IMR-90 (cell line): ENCODE data around the gene GPC2. TPM values are rescaled to one million over a fixed set of nuclear protein-coding genes. Genes with fewer than 3 reads are reported as not detected.

Experiments used
- ATAC-seq: fragments of 200-7000 bp; cut with Tn5 transposase; 2 replicates; pipeline ENCODE4 v1.9.1; 2020; ENCODE audit warnings: low read depth, mild to moderate bottlenecking, moderate library complexity
- BruUV-seq: library from RNA; stranded (reverse); fragments of 400-500 nt; replicated peaks from 2 replicates; lab custom pipeline; 2021; lab: Mats Ljungman, UMichigan
- CTCF ChIA-PET: fragments of 300-600 bp; formaldehyde crosslinking; extraction: SDS; loops from one replicate; lab custom pipeline; 2021; ENCODE audit warnings: antibody characterized with exemption; lab: Yijun Ruan, JAX
- POLR2A ChIA-PET: fragments of 300-600 bp; sonication (Branson Sonifier 250); formaldehyde crosslinking; loops from one replicate; lab custom pipeline; 2022; ENCODE audit warnings: antibody characterized with exemption; ENCODE audit not compliant: unreplicated experiment; lab: Charles Lee
- DNase-seq: peaks from one replicate; pipeline ENCODE4 v3.0.0; 2013
- H2AFZ ChIP-seq: replicated peaks from 2 replicates; pipeline ENCODE3; 2013; ENCODE audit warnings: low read length, mild to moderate bottlenecking; ENCODE audit not compliant: poor library complexity
- H2AK5ac ChIP-seq: 2 replicates; pipeline ENCODE4 v1.6.1; 2013; ENCODE audit warnings: low read depth, low read length, inconsistent platforms
- H2AK9ac ChIP-seq: replicated peaks from 2 replicates; pipeline ENCODE3; 2013; ENCODE audit warnings: mild to moderate bottlenecking, low read depth, low read length, moderate library complexity; ENCODE audit not compliant: poor library complexity
- H2BK120ac ChIP-seq: 2 replicates; pipeline ENCODE4 v1.6.1; 2013; ENCODE audit warnings: low read depth, low read length, inconsistent platforms
- H2BK15ac ChIP-seq: 3 replicates; pipeline ENCODE4 v1.6.1; 2013; ENCODE audit warnings: low read depth, low read length, inconsistent platforms
- H2BK20ac ChIP-seq: 2 replicates; pipeline ENCODE4 v1.6.1; 2013; ENCODE audit warnings: low read depth, mild to moderate bottlenecking, inconsistent platforms, low read length, moderate library complexity
- H2BK5ac ChIP-seq: 2 replicates; pipeline ENCODE4 v1.6.1; 2013; ENCODE audit warnings: mild to moderate bottlenecking, low read depth, low read length, inconsistent platforms; ENCODE audit not compliant: poor library complexity, severe bottlenecking
- H3K14ac ChIP-seq: replicated peaks from 2 replicates; pipeline ENCODE4 v1.6.1; 2013; ENCODE audit warnings: low read depth, low read length, inconsistent platforms
- H3K18ac ChIP-seq: 2 replicates; pipeline ENCODE4 v1.6.1; 2013; ENCODE audit warnings: low read depth, low read length, control low read depth
- H3K23ac ChIP-seq: 2 replicates; pipeline ENCODE4 v1.6.1; 2013; ENCODE audit warnings: low read depth, low read length, inconsistent platforms
- H3K27ac ChIP-seq: 2 replicates; pipeline ENCODE4 v1.5.1; 2013; ENCODE audit warnings: mild to moderate bottlenecking, control low read depth, low read length; ENCODE audit not compliant: insufficient read depth
- H3K27me3 ChIP-seq: 2 replicates; pipeline ENCODE4 v1.6.1; 2013; ENCODE audit warnings: low read length; ENCODE audit not compliant: control insufficient read depth, insufficient read depth
- H3K36me3 ChIP-seq: 2 replicates; pipeline ENCODE4 v1.6.1; 2013; ENCODE audit warnings: low read length, mixed read lengths; ENCODE audit not compliant: control insufficient read depth, insufficient read depth
- H3K4ac ChIP-seq: 2 replicates; pipeline ENCODE4 v1.6.1; 2013; ENCODE audit warnings: low read depth, low read length, inconsistent platforms
- H3K4me1 ChIP-seq: 2 replicates; pipeline ENCODE4 v1.6.1; 2013; ENCODE audit warnings: low read length, mixed read lengths; ENCODE audit not compliant: control insufficient read depth, insufficient read depth
- H3K4me2 ChIP-seq: 2 replicates; pipeline ENCODE4 v1.6.1; 2013; ENCODE audit warnings: low read depth, mild to moderate bottlenecking, control low read depth, low read length, moderate library complexity
- H3K4me3 ChIP-seq: 2 replicates; pipeline ENCODE4 v1.5.1; 2013; ENCODE audit warnings: low read depth, mild to moderate bottlenecking, control low read depth, low read length, moderate library complexity; ENCODE audit not compliant: insufficient read depth
- H3K56ac ChIP-seq: 2 replicates; pipeline ENCODE4 v1.6.1; 2013; ENCODE audit warnings: low read length, inconsistent platforms; ENCODE audit not compliant: insufficient read depth; ENCODE audit errors: extremely low read depth
- H3K79me1 ChIP-seq, 2 experiments: 2 replicates each; pipeline ENCODE4 v1.6.1; 2013; ENCODE audit warnings: low read length in 2 of 2, inconsistent platforms in 1 of 2, low read depth in 1 of 2
- H3K9ac ChIP-seq: 2 replicates; pipeline ENCODE4 v1.6.1; 2013; ENCODE audit warnings: low read depth, low read length, control low read depth
- H3K9me1 ChIP-seq: 2 replicates; pipeline ENCODE4 v1.6.1; 2013; ENCODE audit warnings: low read length, inconsistent platforms; ENCODE audit not compliant: insufficient read depth
- H3K9me3 ChIP-seq: 2 replicates; pipeline ENCODE4 v1.6.1; 2013; ENCODE audit warnings: low read length; ENCODE audit not compliant: control insufficient read depth, insufficient read depth
- H4K20me1 ChIP-seq: 2 replicates; pipeline ENCODE4 v1.6.1; 2013; ENCODE audit warnings: low read length, inconsistent platforms; ENCODE audit not compliant: insufficient read depth
- H4K5ac ChIP-seq: 2 replicates; pipeline ENCODE4 v1.6.1; 2013; ENCODE audit warnings: mild to moderate bottlenecking, low read depth, low read length, control low read depth
- H4K8ac ChIP-seq, 2 experiments: 2 replicates each; pipeline ENCODE4 v1.6.1; 2013; ENCODE audit warnings: low read depth in 2 of 2, low read length in 2 of 2, control low read depth in 1 of 2, inconsistent platforms in 1 of 2
- H4K91ac ChIP-seq: 2 replicates; pipeline ENCODE4 v1.6.1; 2013; ENCODE audit warnings: low read depth, low read length, inconsistent platforms; ENCODE audit not compliant: insufficient read depth
- BHLHE40 ChIP-seq: fragments of 150-350 bp; IDR thresholded peaks from 2 replicates; pipeline ENCODE4 v1.6.1; 2016; ENCODE audit warnings: mild to moderate bottlenecking, low read depth, low read length
- CEBPB ChIP-seq: IDR thresholded peaks from 2 replicates; pipeline ENCODE4 v1.6.1; 2012; ENCODE audit warnings: low read depth, low read length, improper control_type of control experiment
- CHD1 ChIP-seq: IDR thresholded peaks from 2 replicates; pipeline ENCODE4 v1.6.1; 2012; ENCODE audit warnings: low read depth, low read length, improper control_type of control experiment
- CTCF ChIP-seq: conservative IDR thresholded peaks from 2 replicates; pipeline ENCODE4 v1.5.1; 2012; ENCODE audit warnings: mild to moderate bottlenecking, low read depth, low read length, improper control_type of control experiment
- ELK1 ChIP-seq: fragments of 150-350 bp; IDR thresholded peaks from 2 replicates; pipeline ENCODE4 v1.6.1; 2016; ENCODE audit warnings: low read depth, mild to moderate bottlenecking, low read length, moderate library complexity, borderline replicate concordance
- FOS ChIP-seq: fragments of 150-350 bp; IDR thresholded peaks from 2 replicates; pipeline ENCODE4 v1.6.1; 2016; ENCODE audit warnings: low read depth, low read length
- MAFK ChIP-seq: IDR thresholded peaks from 2 replicates; pipeline ENCODE4 v1.6.1; 2012; ENCODE audit warnings: low read depth, low read length, improper control_type of control experiment
- MAZ ChIP-seq: IDR thresholded peaks from 2 replicates; pipeline ENCODE4 v1.6.1; 2012; ENCODE audit warnings: low read depth, mild to moderate bottlenecking, low read length, improper control_type of control experiment, moderate library complexity, borderline replicate concordance
- MXI1 ChIP-seq: IDR thresholded peaks from 2 replicates; pipeline ENCODE4 v1.6.1; 2012; ENCODE audit warnings: low read depth, mild to moderate bottlenecking, low read length, moderate library complexity, borderline replicate concordance
- NFE2L2 ChIP-seq: fragments of 150-350 bp; IDR thresholded peaks from 2 replicates; pipeline ENCODE4 v1.6.1; 2016; ENCODE audit warnings: low read depth, mild to moderate bottlenecking, low read length
- POLR2A ChIP-seq: IDR thresholded peaks from 2 replicates; pipeline ENCODE4 v1.6.1; 2012; ENCODE audit warnings: mild to moderate bottlenecking, low read depth, low read length
- RAD21 ChIP-seq: IDR thresholded peaks from 2 replicates; pipeline ENCODE4 v1.6.1; 2012; ENCODE audit warnings: low read length, improper control_type of control experiment
- RCOR1 ChIP-seq: IDR thresholded peaks from 2 replicates; pipeline ENCODE4 v1.6.1; 2012; ENCODE audit warnings: mild to moderate bottlenecking, low read length, improper control_type of control experiment; ENCODE audit not compliant: insufficient replicate concordance
- RFX5 ChIP-seq: IDR thresholded peaks from 2 replicates; pipeline ENCODE4 v1.8.0; 2012; ENCODE audit warnings: low read depth, mild to moderate bottlenecking, low read length, moderate library complexity
- SMC3 ChIP-seq: fragments of 150-350 bp; IDR thresholded peaks from 2 replicates; pipeline ENCODE4 v1.6.1; 2016; ENCODE audit warnings: low read depth, mild to moderate bottlenecking, antibody characterized with exemption, low read length, moderate library complexity
- USF2 ChIP-seq: fragments of 150-350 bp; IDR thresholded peaks from 2 replicates; pipeline ENCODE4 v1.6.1; 2017; ENCODE audit warnings: mild to moderate bottlenecking, antibody characterized with exemption, low read length, low read depth
- WGBS, 2 experiments: methylation state at CpG; one replicate each; pipeline versions ENCODE4 v1.1.5 to v1.1.7; 2013; ENCODE audit warnings: missing lambda C conversion rate in 2 of 2; ENCODE audit not compliant: insufficient read length in 1 of 2; ENCODE audit errors: extremely low coverage in 2 of 2; 5-methylcytosine and 5-hydroxymethylcytosine counted together
- dilution Hi-C: fragments of 300-500 bp; cut with HindIII; formaldehyde crosslinking; loops from one replicate; pipeline ENCODE4 v1.14.3; 2018; ENCODE audit warnings: low sequenced_read_pairs; ENCODE audit not compliant: unreplicated experiment
- in situ Hi-C: fragments of 300-500 bp; cut with MboI; formaldehyde crosslinking; loops from 3 replicates; pipeline ENCODE4 v1.14.3; 2019; ENCODE audit warnings: low sequenced_read_pairs, inconsistent platforms, mixed read lengths
- intact Hi-C: fragments of 100-400 bp; cut with micrococcal nuclease; formaldehyde crosslinking; loops from 2 replicates; pipeline ENCODE4 v1.10.0; 2022
- polyA plus RNA-seq, 3 experiments: library from polyadenylated mRNA; depleted of rRNA; stranded (reverse); fragments of >200 nt; gene quantifications; 2 replicates each; pipeline ENCODE4 v1.2.3, GENCODE V29; 2012; ENCODE audit warnings: low replicate concordance in 1 of 3
- total RNA-seq: library from RNA; depleted of rRNA; stranded (reverse); fragments of >200 nt; gene quantifications from 2 replicates; pipeline ENCODE4 v1.2.3, GENCODE V29; 2012

Gene GPC2
- total and polyA plus RNA-seq, 2 of the 4 experiments (the other 2 are of a cell fraction), result 1.8 to 6.0 TPM

GRCh38 chr7:100211342-100211780 lies 34.2 kb upstream of the GPC2 start:
- dilution Hi-C loops (no loop called here), in situ Hi-C loops (no loop called here), intact Hi-C loops (loop anchor here (2.0 kb wide), 1 partner anchor 79 kb away; no protein-coding TSS in a partner anchor)
- Histone ChIP-seq H2BK120ac (no peak overlapping the region), H3K56ac (no peak overlapping the region), H2BK5ac (no peak overlapping the region), H3K4me2 (no peak overlapping the region), H2AK5ac (no peak overlapping the region), H4K5ac (no peak overlapping the region), H3K4me3 (no peak overlapping the region), H2BK20ac (no peak overlapping the region), H3K9me3 (no peaks in the 10 kb centered on the region), H3K18ac (no peak overlapping the region), H2AFZ (no peak overlapping the region), H2BK15ac (no peak overlapping the region), H4K91ac (no peak overlapping the region), H3K36me3 (no peaks in the 10 kb centered on the region), H3K4ac (no peak overlapping the region), H3K9ac (no peak overlapping the region), H4K8ac (no peak overlapping the region), H3K23ac (no peak overlapping the region), H2AK9ac (no peak overlapping the region), H3K27ac (no peak overlapping the region), H3K9me1 (no peaks in the 10 kb centered on the region), H3K14ac (no peak overlapping the region), H4K20me1 (no peaks in the 10 kb centered on the region), H3K79me1 (no peaks in the 10 kb centered on the region), H3K27me3 (no peaks in the 10 kb centered on the region; the same call in 1 of the 2 replicates), H3K4me1 (no peaks in the 10 kb centered on the region)
- TSS peak; percentile 1 for BruUV-seq
- ChIA-PET CTCF (no interaction called here), POLR2A (no interaction called here)
- TF ChIP-seq FOS (no peak), CTCF (no peak), USF2 (no peak), RAD21 (no peak), RFX5 (no peak), MAFK (no peak), POLR2A (no peak), RCOR1 (no peak), MAZ (no peak), MXI1 (no peak), ELK1 (no peak), SMC3 (no peak), CHD1 (no peak), CEBPB (no peak), NFE2L2 (no peak), BHLHE40 (no peak)
- WGBS, 2 experiments, result 88% methylated on average over 3 of the region's 7 CpGs; no CpG with 5 or more reads in 1 of the 2 experiments
- ATAC-seq (no peak), DNase-seq (no peak)
